Liver (tissue), 9 donors: Measurements from ENCODE around the gene SGMS1. TPM values are rescaled to one million over a fixed set of nuclear protein-coding genes. Genes with fewer than 3 reads are reported as not detected.

ENCODE experiments used
- DNase-seq: peaks from one replicate; pipeline ENCODE4 v3.0.0-alpha.2; 2017; ENCODE audit warnings: low spot score
- H3K27ac ChIP-seq, 2 donors: one replicate each; pipeline ENCODE4 v1.7.0; 2013; ENCODE audit warnings: inconsistent platforms in 2 of 2, low read length in 2 of 2, control low read depth in 1 of 2, low read depth in 1 of 2, mild to moderate bottlenecking in 1 of 2
- H3K27me3 ChIP-seq, 4 donors: one replicate each; pipeline versions ENCODE4 v1.6.1 to v1.7.0; 2013; ENCODE audit warnings: low read length in 3 of 4, inconsistent platforms in 1 of 4, mild to moderate bottlenecking in 1 of 4, moderate library complexity in 1 of 4; ENCODE audit not compliant: control insufficient read depth in 4 of 4, insufficient read depth in 4 of 4
- H3K36me3 ChIP-seq, 4 donors: one replicate each; pipeline versions ENCODE4 v1.6.1 to v1.7.0; 2013; ENCODE audit warnings: low read length in 3 of 4, mild to moderate bottlenecking in 3 of 4, low read depth in 1 of 4, moderate library complexity in 1 of 4; ENCODE audit not compliant: control insufficient read depth in 4 of 4, insufficient read depth in 3 of 4
- H3K4me1 ChIP-seq, 4 donors: one replicate each; pipeline versions ENCODE4 v1.6.1 to v1.7.0; 2013; ENCODE audit warnings: low read length in 3 of 4, mild to moderate bottlenecking in 3 of 4, moderate library complexity in 1 of 4; ENCODE audit not compliant: control insufficient read depth in 4 of 4, insufficient read depth in 4 of 4
- H3K4me3 ChIP-seq, 3 donors: one replicate each; pipeline versions ENCODE4 v1.6.1 to v1.7.0; 2013; ENCODE audit warnings: low read length in 3 of 3, control low read depth in 1 of 3, low read depth in 1 of 3, mild to moderate bottlenecking in 1 of 3
- H3K9ac ChIP-seq, 2 donors: one replicate each; pipeline ENCODE4 v1.7.0; 2013; ENCODE audit warnings: low read length in 2 of 2, mild to moderate bottlenecking in 2 of 2, moderate library complexity in 2 of 2, control low read depth in 1 of 2, low read depth in 1 of 2
- H3K9me3 ChIP-seq, 4 donors: one replicate each; pipeline versions ENCODE4 v1.6.1 to v1.7.0; 2013; ENCODE audit warnings: low read length in 3 of 4; ENCODE audit not compliant: control insufficient read depth in 4 of 4
- FOXA2 ChIP-seq: IDR thresholded peaks from 2 replicates; pipeline ENCODE4 v1.6.1; 2016; ENCODE audit warnings: antibody characterized with exemption
- GABPA ChIP-seq, 2 donors: IDR thresholded peaks in 1 of 2; conservative IDR thresholded peaks in 1 of 2; 2 replicates each; pipeline ENCODE4 v1.6.1; 2016; ENCODE audit warnings: antibody characterized with exemption in 2 of 2, mild to moderate bottlenecking in 1 of 2, moderate library complexity in 1 of 2
- HNF4G ChIP-seq: IDR thresholded peaks from 2 replicates; pipeline ENCODE4 v1.6.1; 2016; ENCODE audit warnings: antibody characterized with exemption
- NR2F2 ChIP-seq: IDR thresholded peaks from 2 replicates; pipeline ENCODE4 v1.6.1; 2016; ENCODE audit warnings: antibody characterized with exemption
- RAD21 ChIP-seq, 2 donors: IDR thresholded peaks; 2 replicates each; pipeline ENCODE4 v1.6.1; 2016; ENCODE audit warnings: antibody characterized with exemption in 2 of 2, mild to moderate bottlenecking in 2 of 2
- TAF1 ChIP-seq: conservative IDR thresholded peaks from 2 replicates; pipeline ENCODE4 v1.6.1; 2016; ENCODE audit warnings: antibody characterized with exemption, mild to moderate bottlenecking
- WGBS: extraction: QIAGEN DNeasy Blood & Tissue Kit; methylation state at CpG from one replicate; pipeline ENCODE4 v1.1.7; 2013; 5-methylcytosine and 5-hydroxymethylcytosine counted together
- polyA plus RNA-seq, 2 donors: library from polyadenylated mRNA; stranded (reverse) in 1 of 2; unstranded in 1 of 2; fragments of 200-250 nt in 1 of 2; fragments of >200 nt in 1 of 2; fragmentation: Nextera tagmentation in 1 of 2; extraction: Ambion mirVana in 1 of 2; gene quantifications; one replicate each; pipeline versions ENCODE4 v1.2.1 to v1.2.3, GENCODE V29; 2013 to 2015
- total RNA-seq, 2 donors: library from RNA; depleted of rRNA; stranded (reverse); fragments of >200 nt; gene quantifications; one replicate each; pipeline ENCODE4 v1.2.3, GENCODE V29; 2014
- TF ChIP-seq, protein P1 (sequence below): IDR thresholded peaks from 2 replicates; pipeline ENCODE4 v1.6.1; 2016; ENCODE audit warnings: antibody characterized with exemption, mild to moderate bottlenecking
- donor health status: healthy.
- donor health status: healthy.
- donor health status: healthy.
- donor health status: healthy.
- donor health status: healthy.

Gene SGMS1
- total and polyA plus RNA-seq, 4 donors, result 6.8 to 98.2 (median 21.1) TPM

DNA sequence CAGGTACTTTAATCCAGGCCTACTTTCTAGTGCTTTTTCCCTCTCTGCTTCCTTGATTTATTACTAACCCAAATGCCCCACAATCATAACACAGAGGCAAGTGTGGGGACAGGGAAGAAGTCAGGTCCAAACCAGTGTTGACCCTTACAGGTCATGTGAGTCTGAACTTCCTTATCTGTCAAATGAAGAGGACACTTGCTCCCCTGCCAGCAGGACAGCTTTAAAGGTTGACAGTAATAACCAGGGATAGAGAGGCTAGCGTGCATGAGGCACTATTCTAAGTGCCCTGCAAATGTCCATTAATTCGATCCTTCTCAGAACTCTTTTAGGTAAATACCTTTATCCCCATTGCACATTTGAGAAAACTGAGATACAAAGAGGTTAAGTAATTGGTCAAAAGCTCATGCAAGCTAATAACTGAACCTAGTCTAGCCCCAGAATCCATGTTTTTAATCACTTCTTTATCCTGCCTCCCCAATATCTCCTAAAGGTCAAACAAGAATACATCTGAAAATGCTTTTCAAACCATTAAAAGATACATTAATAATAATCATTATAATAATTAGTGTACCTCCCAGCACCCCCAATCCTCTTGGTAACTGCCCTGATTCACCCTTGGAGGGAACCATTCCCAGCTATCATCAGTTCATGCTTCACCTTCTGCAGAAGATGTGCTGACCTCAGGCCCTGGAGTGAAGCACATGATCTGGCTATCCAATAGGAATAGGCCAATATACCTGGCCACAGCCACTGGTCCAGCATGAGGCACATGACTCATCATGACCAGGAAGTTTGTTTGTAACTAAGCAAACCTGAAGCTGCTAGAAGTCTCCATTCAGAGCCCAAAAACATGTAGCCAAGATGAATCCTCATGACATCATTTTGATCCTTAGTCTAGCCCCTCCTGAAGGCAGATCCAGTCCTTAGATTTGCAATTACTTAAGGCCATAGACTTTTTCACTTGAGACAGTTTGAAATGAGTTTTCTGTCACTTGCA, 40.7 kb downstream of the SGMS1 start (continued):
- TF ChIP-seq, protein P1, sequence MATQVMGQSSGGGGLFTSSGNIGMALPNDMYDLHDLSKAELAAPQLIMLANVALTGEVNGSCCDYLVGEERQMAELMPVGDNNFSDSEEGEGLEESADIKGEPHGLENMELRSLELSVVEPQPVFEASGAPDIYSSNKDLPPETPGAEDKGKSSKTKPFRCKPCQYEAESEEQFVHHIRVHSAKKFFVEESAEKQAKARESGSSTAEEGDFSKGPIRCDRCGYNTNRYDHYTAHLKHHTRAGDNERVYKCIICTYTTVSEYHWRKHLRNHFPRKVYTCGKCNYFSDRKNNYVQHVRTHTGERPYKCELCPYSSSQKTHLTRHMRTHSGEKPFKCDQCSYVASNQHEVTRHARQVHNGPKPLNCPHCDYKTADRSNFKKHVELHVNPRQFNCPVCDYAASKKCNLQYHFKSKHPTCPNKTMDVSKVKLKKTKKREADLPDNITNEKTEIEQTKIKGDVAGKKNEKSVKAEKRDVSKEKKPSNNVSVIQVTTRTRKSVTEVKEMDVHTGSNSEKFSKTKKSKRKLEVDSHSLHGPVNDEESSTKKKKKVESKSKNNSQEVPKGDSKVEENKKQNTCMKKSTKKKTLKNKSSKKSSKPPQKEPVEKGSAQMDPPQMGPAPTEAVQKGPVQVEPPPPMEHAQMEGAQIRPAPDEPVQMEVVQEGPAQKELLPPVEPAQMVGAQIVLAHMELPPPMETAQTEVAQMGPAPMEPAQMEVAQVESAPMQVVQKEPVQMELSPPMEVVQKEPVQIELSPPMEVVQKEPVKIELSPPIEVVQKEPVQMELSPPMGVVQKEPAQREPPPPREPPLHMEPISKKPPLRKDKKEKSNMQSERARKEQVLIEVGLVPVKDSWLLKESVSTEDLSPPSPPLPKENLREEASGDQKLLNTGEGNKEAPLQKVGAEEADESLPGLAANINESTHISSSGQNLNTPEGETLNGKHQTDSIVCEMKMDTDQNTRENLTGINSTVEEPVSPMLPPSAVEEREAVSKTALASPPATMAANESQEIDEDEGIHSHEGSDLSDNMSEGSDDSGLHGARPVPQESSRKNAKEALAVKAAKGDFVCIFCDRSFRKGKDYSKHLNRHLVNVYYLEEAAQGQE, result peak; percentile 67
- TF ChIP-seq HNF4G, result no peak
- TF ChIP-seq TAF1, result no peak

DNA sequence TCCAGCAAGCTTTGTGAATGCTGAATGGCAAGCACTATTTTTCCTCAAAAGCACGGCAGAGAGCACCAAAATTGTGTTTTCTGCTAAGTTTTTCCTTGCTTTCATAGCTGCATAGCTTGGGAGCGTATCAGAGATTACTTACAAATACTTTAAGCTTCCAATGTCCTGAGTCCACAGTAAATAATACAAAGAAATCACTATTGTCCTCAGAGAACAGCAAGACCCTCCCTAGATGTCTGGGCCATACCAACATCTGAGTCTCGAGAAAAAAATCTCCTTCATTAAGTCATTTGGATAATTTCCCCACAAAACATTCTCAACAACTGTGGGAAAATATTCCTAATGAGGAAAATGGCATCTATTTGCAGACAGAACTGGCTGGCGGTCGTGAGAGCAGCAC, 41.7 kb downstream of the SGMS1 start:
- TF ChIP-seq GABPA (IDR thresholded peaks at IDR 0.05 in 1 of 2, conservative IDR thresholded peaks at IDR 0.05 in 1 of 2), result no peak
- no peak for TF ChIP-seq HNF4G
- no peak for TF ChIP-seq TAF1
- TF ChIP-seq FOXA2, result no peak
- TF ChIP-seq RAD21 (IDR thresholded peaks at IDR 0.05), result no peak
- WGBS, result 78% methylated on average over 5 of the region's 5 CpGs
- H3K36me3 ChIP-seq, result no peaks in the 10 kb centered on the region
- DNase-seq, result no peak
- H3K4me1 ChIP-seq, result peaks cover 7 to 59% (median 52%) of the 10 kb centered on the region in 4 donors
- no peak overlapping the region for H3K4me3 ChIP-seq
- H3K9me3 ChIP-seq, result no peaks in the 10 kb centered on the region
- no peaks in the 10 kb centered on the region for H3K27me3 ChIP-seq
- peak overlapping the region; percentile 55 to 59 for H3K27ac ChIP-seq
- H3K9ac ChIP-seq, result no peak overlapping the region

DNA sequence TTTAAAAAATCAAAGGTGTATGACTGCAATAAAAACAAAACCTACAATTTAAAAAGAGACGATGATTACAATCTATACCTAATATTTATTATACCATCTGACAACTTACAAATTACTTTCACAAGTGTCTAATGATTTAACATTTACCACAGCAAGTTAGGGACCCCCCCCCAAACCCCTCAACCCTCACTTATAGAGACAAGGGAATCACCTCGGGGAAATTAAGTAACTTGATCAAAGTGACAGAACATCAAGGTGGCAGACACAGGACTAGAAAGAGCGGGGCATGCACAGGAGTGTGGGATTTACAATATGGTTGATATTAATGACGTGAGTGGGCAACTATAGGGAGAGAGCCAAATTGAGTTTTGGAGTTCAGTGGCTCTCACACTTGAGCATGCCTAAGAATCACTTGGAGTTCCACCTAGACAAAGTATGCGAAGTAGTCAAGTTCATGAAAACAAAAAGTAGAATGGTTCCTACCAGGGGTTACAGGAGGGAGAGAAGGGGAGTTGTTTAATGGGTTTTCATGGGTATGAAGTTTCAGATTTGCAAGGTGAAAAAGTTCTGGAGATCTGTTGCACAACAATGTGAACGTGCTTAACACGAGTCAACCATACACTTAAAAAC, 43.4 kb downstream of the SGMS1 start:
- no peak for DNase-seq
- Histone ChIP-seq H3K9me3 (no peaks in the 10 kb centered on the region), H3K27me3 (no peaks in the 10 kb centered on the region), H3K36me3 (no peaks in the 10 kb centered on the region), H3K4me1 (peaks cover 9 to 69% (median 56%) of the 10 kb centered on the region in 4 donors), H3K4me3 (no peak overlapping the region), H3K27ac (peak overlapping the region in 1 of 2 donors; percentile 6), H3K9ac (no peak overlapping the region)
- TF ChIP-seq GABPA (IDR thresholded peaks at IDR 0.05 in 1 of 2, conservative IDR thresholded peaks at IDR 0.05 in 1 of 2) (no peak), TAF1 (no peak), NR2F2 (no peak)
- TF ChIP-seq, protein P1, result no peak
- WGBS, result 73% methylated on average over 7 of the region's 7 CpGs
